Measurements from ENCODE around the gene F8A1.
"Not testable (repeated sequence)": the region's sequence is repeated elsewhere in the genome, so short reads cannot be mapped to it uniquely, and the experiment has no call there.

The F8A1 gene

GRCh38 chrX:154886069-154886788 is at the start of gene F8A1:
Gene F8A1 (plus strand): TSS chrX:154886355. CDS start chrX:154886375, 20 bp downstream.
- H3K27ac Mint-ChIP-seq, H3K36me3 Mint-ChIP-seq, H3K4me1 Mint-ChIP-seq, CTCF ChIA-PET, H3K9me3 Mint-ChIP-seq, H3K27me3 Mint-ChIP-seq, H3K4me3 Mint-ChIP-seq: not testable (repeated sequence)
- peak; percentile 64 for DNase-seq

GRCh38 chrX:154840856-154841255 is 45.3 kb upstream of the F8A1 start:
- no peak for DNase-seq
- Mint-ChIP-seq H3K27ac (no peak overlapping the region), H3K9me3 (no peaks in the 10 kb centered on the region), H3K36me3 (no peaks in the 10 kb centered on the region), H3K27me3 (no peaks in the 10 kb centered on the region), H3K4me3 (no peak overlapping the region), H3K4me1 (peaks cover 5% of the 10 kb centered on the region)
- CTCF ChIA-PET = interaction anchor here (2.0 kb wide), 1 partner anchor 91 kb away, joined by 9 read pairs; the partner anchor contains the start of gene GAB3

GRCh38 chrX:154850957-154851611 is 35.1 kb upstream of the F8A1 start:
- Mint-ChIP-seq H3K27ac (no peak overlapping the region), H3K9me3 (no peaks in the 10 kb centered on the region), H3K27me3 (no peaks in the 10 kb centered on the region), H3K4me1 (no peaks in the 10 kb centered on the region), H3K36me3 (no peaks in the 10 kb centered on the region), H3K4me3 (no peak overlapping the region)
- no peak for DNase-seq
- CTCF ChIA-PET = no interaction called here

GRCh38 chrX:154855256-154855655 is 30.9 kb upstream of the F8A1 start:
- H3K9me3 Mint-ChIP-seq = no peaks in the 10 kb centered on the region

GRCh38 chrX:154868522-154868921 is 17.6 kb upstream of the F8A1 start:
- H3K27me3 Mint-ChIP-seq, H3K4me3 Mint-ChIP-seq, H3K36me3 Mint-ChIP-seq, H3K4me1 Mint-ChIP-seq, H3K27ac Mint-ChIP-seq, CTCF ChIA-PET, DNase-seq: not testable (repeated sequence)
- H3K9me3 Mint-ChIP-seq = peaks cover 16% of the 10 kb centered on the region

More at GRCh38 chrX:154855256-154855655, 30.9 kb upstream of the F8A1 start:
- Mint-ChIP-seq H3K36me3 (peaks cover 2% of the 10 kb centered on the region), H3K27me3 (no peaks in the 10 kb centered on the region), H3K4me3 (no peak overlapping the region), H3K4me1 (no peaks in the 10 kb centered on the region), H3K27ac (no peak overlapping the region)
- CTCF ChIA-PET = no interaction called here
- no peak for DNase-seq

GRCh38 chrX:154873329-154873728 is 12.8 kb upstream of the F8A1 start:
- no peak for DNase-seq
- H3K36me3 Mint-ChIP-seq = no peaks in the 10 kb centered on the region
- peaks cover 13% of the 10 kb centered on the region for H3K9me3 Mint-ChIP-seq
- H3K4me1 Mint-ChIP-seq = no peaks in the 10 kb centered on the region
- no peak overlapping the region for H3K27ac Mint-ChIP-seq
- H3K4me3 Mint-ChIP-seq = no peak overlapping the region
- H3K27me3 Mint-ChIP-seq = peaks cover 4% of the 10 kb centered on the region
- CTCF ChIA-PET = no interaction called here

GRCh38 chrX:154884069-154884468 is 2.1 kb upstream of the F8A1 start:
- H3K4me1 Mint-ChIP-seq, H3K27me3 Mint-ChIP-seq, H3K9me3 Mint-ChIP-seq, DNase-seq, H3K27ac Mint-ChIP-seq, H3K36me3 Mint-ChIP-seq, CTCF ChIA-PET, H3K4me3 Mint-ChIP-seq: not testable (repeated sequence)

GRCh38 chrX:154885057-154885456 is 1.1 kb upstream of the F8A1 start:
- H3K9me3 Mint-ChIP-seq, H3K4me1 Mint-ChIP-seq, H3K27ac Mint-ChIP-seq, CTCF ChIA-PET, H3K36me3 Mint-ChIP-seq, DNase-seq, H3K27me3 Mint-ChIP-seq, H3K4me3 Mint-ChIP-seq: not testable (repeated sequence)

- H3K9me3 Mint-ChIP-seq, H3K4me1 Mint-ChIP-seq, DNase-seq, H3K36me3 Mint-ChIP-seq, CTCF ChIA-PET, H3K27me3 Mint-ChIP-seq, H3K4me3 Mint-ChIP-seq, H3K27ac Mint-ChIP-seq: not testable (repeated sequence)
Observed at GRCh38 chrX:154885549-154885948, 606 bp upstream of the F8A1 start.

GRCh38 chrX:154886789-154887221 is 650 bp downstream of the F8A1 start:
- H3K27me3 Mint-ChIP-seq, CTCF ChIA-PET, DNase-seq, H3K4me3 Mint-ChIP-seq, H3K36me3 Mint-ChIP-seq, H3K4me1 Mint-ChIP-seq, H3K9me3 Mint-ChIP-seq, H3K27ac Mint-ChIP-seq: not testable (repeated sequence)

GRCh38 chrX:154890990-154891639 is 5.0 kb downstream of the F8A1 start:
- Mint-ChIP-seq H3K4me3 (no peak overlapping the region), H3K27ac (no peak overlapping the region), H3K4me1 (peaks cover 6% of the 10 kb centered on the region), H3K36me3 (peaks cover 4% of the 10 kb centered on the region), H3K9me3 (no peaks in the 10 kb centered on the region), H3K27me3 (no peaks in the 10 kb centered on the region)
- DNase-seq = no peak
- CTCF ChIA-PET = no interaction called here

GRCh38 chrX:154892296-154892695 is 6.1 kb downstream of the F8A1 start:
- H3K9me3 Mint-ChIP-seq = no peaks in the 10 kb centered on the region
- DNase-seq = no peak
- H3K27ac Mint-ChIP-seq = no peak overlapping the region
- peaks cover 6% of the 10 kb centered on the region for H3K4me1 Mint-ChIP-seq
- H3K27me3 Mint-ChIP-seq = no peaks in the 10 kb centered on the region
- H3K4me3 Mint-ChIP-seq = no peak overlapping the region
- CTCF ChIA-PET = no interaction called here
- peaks cover 4% of the 10 kb centered on the region for H3K36me3 Mint-ChIP-seq

- Mint-ChIP-seq H3K4me3 (no peak overlapping the region), H3K36me3 (no peaks in the 10 kb centered on the region), H3K4me1 (no peaks in the 10 kb centered on the region), H3K9me3 (no peaks in the 10 kb centered on the region), H3K27ac (no peak overlapping the region), H3K27me3 (peaks cover 23% of the 10 kb centered on the region)
- DNase-seq = no peak
- CTCF ChIA-PET = interaction anchor here (0.7 to 1.2 kb wide), 2 partner anchors 17 to 90 kb away, joined by 3 read pairs; no protein-coding TSS in a partner anchor
Observed at GRCh38 chrX:154900323-154900722, 14.2 kb downstream of the F8A1 start.

- Mint-ChIP-seq H3K27ac (no peak overlapping the region), H3K27me3 (peaks cover 23% of the 10 kb centered on the region), H3K36me3 (no peaks in the 10 kb centered on the region), H3K4me3 (no peak overlapping the region), H3K4me1 (no peaks in the 10 kb centered on the region), H3K9me3 (no peaks in the 10 kb centered on the region)
- CTCF ChIA-PET = no interaction called here
- no peak for DNase-seq
Observed at GRCh38 chrX:154902408-154902807, 16.3 kb downstream of the F8A1 start.

GRCh38 chrX:154908821-154909220 is 22.7 kb downstream of the F8A1 start:
- no peaks in the 10 kb centered on the region for H3K36me3 Mint-ChIP-seq
- no peak overlapping the region for H3K4me3 Mint-ChIP-seq
- CTCF ChIA-PET = interaction anchor here (1.9 kb wide), 1 partner anchor 9 kb away, joined by 12 read pairs; no protein-coding TSS in a partner anchor
- H3K9me3 Mint-ChIP-seq = peaks cover 2% of the 10 kb centered on the region
- no peak overlapping the region for H3K27ac Mint-ChIP-seq
- H3K27me3 Mint-ChIP-seq = peaks cover 19% of the 10 kb centered on the region
- DNase-seq = no peak
- no peaks in the 10 kb centered on the region for H3K4me1 Mint-ChIP-seq
